ENCODE results near the gene NCAPD2.

NCAPD2 gene

DNA sequence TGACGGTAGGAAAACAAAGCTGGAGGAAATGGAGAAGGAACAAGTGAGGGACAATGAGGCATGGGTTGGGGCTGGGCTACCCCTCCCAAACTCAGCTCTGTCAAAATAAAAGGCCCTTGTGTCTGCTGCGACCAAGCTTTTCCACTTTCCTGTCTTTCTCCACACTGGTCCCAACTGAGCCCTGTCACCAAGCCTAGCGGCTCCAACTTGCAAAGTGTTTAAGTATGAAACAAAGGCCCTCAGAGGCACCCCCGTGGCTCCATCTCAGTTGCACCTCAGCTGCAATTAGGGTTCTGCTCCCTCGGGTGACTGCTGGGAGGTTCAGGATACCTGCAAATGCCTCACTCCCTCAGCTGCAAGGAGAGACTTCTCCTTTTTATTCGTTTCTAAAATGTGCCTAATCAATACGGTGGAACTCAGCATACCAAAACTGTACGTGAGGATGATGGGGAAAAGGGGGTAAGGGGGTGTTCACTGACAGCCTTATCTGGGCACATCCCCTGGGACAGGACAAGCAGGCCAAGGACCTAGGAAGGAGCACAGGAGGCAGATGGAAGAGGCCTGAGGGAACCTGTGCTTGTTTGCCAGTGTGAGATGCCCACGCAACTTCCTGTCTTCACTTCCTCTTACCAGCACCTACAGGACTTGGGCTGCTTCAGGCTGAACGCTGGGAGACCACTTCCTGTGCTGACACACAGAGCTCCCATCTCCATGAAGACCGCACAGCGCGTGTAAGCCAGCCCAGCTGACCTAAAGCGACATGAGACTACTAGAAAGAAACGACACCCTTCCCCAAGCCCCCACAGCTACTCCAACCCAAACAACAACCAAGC, 32.3 kb upstream of the NCAPD2 start:
- H3K4me3 ChIP-seq (replicated peaks; ENCODE audit: low read depth, low read length) = no peak overlapping the region
- no peak for DNase-seq (ENCODE audit: extremely low read depth, low read depth)
- TF ChIP-seq, protein P1, sequence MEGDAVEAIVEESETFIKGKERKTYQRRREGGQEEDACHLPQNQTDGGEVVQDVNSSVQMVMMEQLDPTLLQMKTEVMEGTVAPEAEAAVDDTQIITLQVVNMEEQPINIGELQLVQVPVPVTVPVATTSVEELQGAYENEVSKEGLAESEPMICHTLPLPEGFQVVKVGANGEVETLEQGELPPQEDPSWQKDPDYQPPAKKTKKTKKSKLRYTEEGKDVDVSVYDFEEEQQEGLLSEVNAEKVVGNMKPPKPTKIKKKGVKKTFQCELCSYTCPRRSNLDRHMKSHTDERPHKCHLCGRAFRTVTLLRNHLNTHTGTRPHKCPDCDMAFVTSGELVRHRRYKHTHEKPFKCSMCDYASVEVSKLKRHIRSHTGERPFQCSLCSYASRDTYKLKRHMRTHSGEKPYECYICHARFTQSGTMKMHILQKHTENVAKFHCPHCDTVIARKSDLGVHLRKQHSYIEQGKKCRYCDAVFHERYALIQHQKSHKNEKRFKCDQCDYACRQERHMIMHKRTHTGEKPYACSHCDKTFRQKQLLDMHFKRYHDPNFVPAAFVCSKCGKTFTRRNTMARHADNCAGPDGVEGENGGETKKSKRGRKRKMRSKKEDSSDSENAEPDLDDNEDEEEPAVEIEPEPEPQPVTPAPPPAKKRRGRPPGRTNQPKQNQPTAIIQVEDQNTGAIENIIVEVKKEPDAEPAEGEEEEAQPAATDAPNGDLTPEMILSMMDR (IDR thresholded peaks at IDR 0.05; ENCODE audit: low read depth, low read length, missing control alignments) = no peak

DNA sequence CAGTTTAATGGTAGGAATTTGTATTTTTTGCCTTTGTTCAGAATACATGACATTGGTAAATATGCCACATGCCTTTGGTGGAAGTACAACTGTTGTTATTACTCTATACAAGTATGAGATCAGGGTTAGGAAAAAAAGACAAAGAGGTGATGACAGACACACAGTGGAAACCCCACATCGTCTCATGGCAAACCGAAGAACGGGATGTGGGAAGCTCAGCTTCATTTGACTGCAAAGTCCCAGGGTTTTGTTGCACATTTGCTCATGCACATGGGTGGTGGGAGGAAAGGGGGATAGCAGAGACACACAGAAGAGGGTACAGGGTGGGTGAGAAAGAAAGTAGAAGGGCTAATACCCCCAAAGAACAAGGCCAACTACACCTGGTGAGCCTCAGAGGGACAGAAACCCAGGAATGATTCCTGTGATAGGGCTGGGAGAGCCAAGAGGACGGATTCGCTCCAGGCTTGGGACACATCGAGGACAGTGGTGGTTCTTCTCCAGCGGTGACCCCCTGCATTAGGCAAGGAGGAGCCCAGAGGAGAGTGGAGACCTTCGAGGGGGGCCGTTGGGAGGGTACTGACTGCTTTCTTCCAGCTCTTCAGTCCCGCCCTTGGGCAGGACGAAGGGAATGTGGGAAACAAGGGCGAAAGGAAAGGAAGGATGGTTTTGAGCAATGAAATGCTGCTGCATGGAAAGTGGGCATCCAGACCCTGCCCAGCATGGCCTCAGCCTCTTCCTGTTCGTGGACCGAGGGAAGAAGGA, 31.5 kb upstream of the NCAPD2 start:
- no peak overlapping the region for H3K4me3 ChIP-seq (replicated peaks; ENCODE audit: low read depth, low read length)
- DNase-seq (ENCODE audit: extremely low read depth, low read depth) = no peak
- TF ChIP-seq, protein P1 (IDR thresholded peaks at IDR 0.05; ENCODE audit: low read depth, low read length, missing control alignments) = no peak

DNA sequence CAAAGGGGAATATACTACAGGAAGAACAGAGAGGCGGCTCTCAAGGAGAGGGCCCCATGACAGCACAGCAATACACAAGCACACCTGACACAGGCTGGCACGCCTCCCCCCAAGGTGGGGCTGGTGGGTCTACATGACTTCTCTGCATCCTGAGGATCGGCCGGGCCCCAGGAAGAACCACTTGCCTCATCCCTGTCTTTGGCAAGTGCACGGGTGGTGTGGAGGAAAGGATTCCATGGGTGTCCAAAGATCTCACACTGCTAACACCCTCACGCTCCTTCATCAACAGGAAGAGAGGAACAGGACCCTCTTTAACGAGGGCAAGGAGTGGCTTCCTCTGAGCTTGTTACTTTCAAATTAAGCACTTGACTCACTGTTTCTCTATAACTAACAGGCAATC, 30.7 kb upstream of the NCAPD2 start:
- DNase-seq (ENCODE audit: extremely low read depth, low read depth) = no peak
- TF ChIP-seq, protein P1 (IDR thresholded peaks at IDR 0.05; ENCODE audit: low read depth, low read length, missing control alignments) = no peak
- H3K4me3 ChIP-seq (replicated peaks; ENCODE audit: low read depth, low read length) = no peak overlapping the region

DNA sequence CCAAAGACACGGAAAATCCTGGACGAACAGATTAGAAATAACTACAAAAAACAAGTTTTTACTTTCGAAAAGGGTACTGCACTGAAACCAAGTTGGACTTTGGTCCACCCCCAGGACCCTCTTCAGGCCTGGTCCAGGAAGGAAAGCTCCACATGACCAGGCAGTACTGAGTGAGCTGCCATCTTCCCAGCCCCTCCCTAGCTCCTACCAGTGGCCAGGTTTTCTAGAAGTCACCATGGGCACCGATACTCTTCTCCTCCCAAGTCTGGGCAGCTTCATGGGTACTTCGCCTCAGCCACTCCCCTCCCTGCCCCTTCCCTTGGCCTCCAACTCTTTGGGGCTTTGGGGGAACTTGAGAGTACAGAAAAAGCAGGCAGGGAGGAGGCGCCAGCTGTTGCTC, 30.0 kb upstream of the NCAPD2 start:
- no peak overlapping the region for H3K4me3 ChIP-seq (replicated peaks; ENCODE audit: low read depth, low read length)
- no peak for DNase-seq (ENCODE audit: extremely low read depth, low read depth)
- TF ChIP-seq, protein P1 (IDR thresholded peaks at IDR 0.05; ENCODE audit: low read depth, low read length, missing control alignments) = no peak

DNA sequence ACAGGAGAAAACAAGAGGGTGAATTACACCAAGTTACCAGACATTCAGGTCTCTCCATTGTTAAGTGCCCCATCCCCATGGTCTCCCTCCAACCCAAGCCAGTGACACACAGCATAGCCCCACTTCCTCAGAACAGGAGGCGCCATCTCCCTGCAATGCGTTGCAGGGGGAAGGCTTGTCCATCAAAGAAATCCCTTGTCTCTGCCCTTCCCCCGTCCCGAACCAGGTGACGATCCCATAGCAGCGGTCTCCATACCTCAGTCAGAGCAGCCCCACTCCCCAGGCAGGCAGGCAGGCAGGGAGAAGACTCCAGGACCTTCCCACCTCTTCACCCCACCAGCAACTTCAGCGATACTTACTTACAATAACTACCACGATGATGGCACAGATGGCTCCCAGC, 29.4 kb upstream of the NCAPD2 start:
- TF ChIP-seq, protein P1 (IDR thresholded peaks at IDR 0.05; ENCODE audit: low read depth, low read length, missing control alignments) = no peak
- no peak overlapping the region for H3K4me3 ChIP-seq (replicated peaks; ENCODE audit: low read depth, low read length)
- no peak for DNase-seq (ENCODE audit: extremely low read depth, low read depth)

DNA sequence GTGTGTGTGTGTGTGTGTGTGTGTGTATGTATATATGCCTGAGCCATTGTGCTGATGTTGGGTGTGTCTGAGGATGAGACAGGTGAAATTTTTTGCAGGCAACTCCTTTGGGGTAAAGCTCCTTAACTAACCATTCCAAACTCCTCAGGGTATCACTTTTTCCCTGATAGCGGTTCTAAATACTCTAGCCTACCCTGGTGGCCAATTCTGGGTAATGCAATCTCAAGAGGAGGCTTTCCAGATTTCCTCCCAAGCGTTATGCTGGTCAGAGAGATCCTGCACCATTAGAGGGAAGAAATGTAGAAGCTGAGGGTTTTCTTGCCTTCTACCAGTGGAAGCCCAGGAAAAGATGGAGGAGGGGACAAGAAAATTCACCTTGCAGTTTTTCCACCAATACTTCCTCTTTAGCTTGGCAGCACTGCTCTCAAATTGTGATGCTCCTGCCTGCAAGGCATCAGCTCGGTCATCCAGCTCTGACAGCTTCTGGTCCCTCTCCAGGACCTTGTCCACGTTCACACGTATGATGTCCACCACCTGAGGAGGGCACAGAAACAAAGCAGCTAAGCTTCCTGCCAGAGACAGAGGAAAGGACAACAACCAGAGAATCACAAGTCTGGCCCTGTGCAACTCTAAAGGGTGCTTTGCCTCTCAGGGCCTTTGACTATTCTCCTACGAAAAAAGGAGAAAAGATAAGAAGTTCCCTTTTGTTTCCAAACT, 28.3 kb upstream of the NCAPD2 start:
- TF ChIP-seq, protein P1 (IDR thresholded peaks at IDR 0.05; ENCODE audit: low read depth, low read length, missing control alignments) = peak; percentile 91
- DNase-seq (ENCODE audit: extremely low read depth, low read depth) = peak; percentile 51
- H3K4me3 ChIP-seq (replicated peaks; ENCODE audit: low read depth, low read length) = no peak overlapping the region
